ENCODE results near the gene DGKD.
A peak's percentile ranks its signal among the peaks of the same experiment; 100 is the strongest.
"Not testable (repeated sequence)": the region's sequence is repeated elsewhere in the genome, so short reads cannot be mapped to it uniquely, and the experiment has no call there.

Gene DGKD

GRCh38 chr2:233387225-233387624, 32.9 kb downstream of the DGKD start:
- no peak for DNase-seq

- DNase-seq, result peak; percentile 92
These were observed 33.6 kb downstream of the DGKD start for GRCh38 chr2:233387667-233388528.

- no peak for DNase-seq
These were observed 35.4 kb downstream of the DGKD start for GRCh38 chr2:233389601-233390125.

GRCh38 chr2:233395687-233396086, 41.4 kb downstream of the DGKD start:
- DNase-seq, result no peak

- not testable (repeated sequence) for DNase-seq
These were observed 42.7 kb downstream of the DGKD start for GRCh38 chr2:233396726-233397665.

- DNase-seq, result no peak
These were observed 45.3 kb downstream of the DGKD start for GRCh38 chr2:233399306-233400225.

- no peak for DNase-seq
These were observed 46.0 kb downstream of the DGKD start for GRCh38 chr2:233400341-233400740.

GRCh38 chr2:233400961-233401360, 46.7 kb downstream of the DGKD start:
- DNase-seq, result no peak

GRCh38 chr2:233402346-233402745, 48.1 kb downstream of the DGKD start:
- DNase-seq, result no peak

GRCh38 chr2:233402789-233403188, 48.5 kb downstream of the DGKD start:
- DNase-seq, result no peak

GRCh38 chr2:233404222-233404621, 49.9 kb downstream of the DGKD start:
- peak; percentile 16 for DNase-seq

- no peak for DNase-seq
These were observed 52.6 kb downstream of the DGKD start for GRCh38 chr2:233406865-233407264.

GRCh38 chr2:233407771-233408181, 53.5 kb downstream of the DGKD start:
- DNase-seq, result no peak

- DNase-seq, result no peak
These were observed 54.3 kb downstream of the DGKD start for GRCh38 chr2:233408366-233409285.

GRCh38 chr2:233409286-233409991, 55.1 kb downstream of the DGKD start:
- no peak for DNase-seq

- no peak for DNase-seq
These were observed 56.0 kb downstream of the DGKD start for GRCh38 chr2:233410196-233410760.

- no peak for DNase-seq
These were observed 56.9 kb downstream of the DGKD start for GRCh38 chr2:233411162-233411561.

GRCh38 chr2:233412405-233412804, 58.1 kb downstream of the DGKD start:
- DNase-seq, result no peak

GRCh38 chr2:233413046-233413445, 58.8 kb downstream of the DGKD start:
- DNase-seq, result no peak

All from NCI-H1694 (cell line).